GM21737 (cell line): Measurements from ENCODE around the gene FAAP20.

Source experiments
- ATAC-seq: cut with Tn5 transposase; IDR thresholded peaks from one replicate; pipeline ENCODE4 v1.9.1; 2021; ENCODE audit warnings: mild to moderate bottlenecking, moderate library complexity; ENCODE audit not compliant: unreplicated experiment

The FAAP20 gene, protein sequence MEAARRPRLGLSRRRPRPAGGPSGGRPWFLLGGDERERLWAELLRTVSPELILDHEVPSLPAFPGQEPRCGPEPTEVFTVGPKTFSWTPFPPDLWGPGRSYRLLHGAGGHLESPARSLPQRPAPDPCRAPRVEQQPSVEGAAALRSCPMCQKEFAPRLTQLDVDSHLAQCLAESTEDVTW

DNA sequence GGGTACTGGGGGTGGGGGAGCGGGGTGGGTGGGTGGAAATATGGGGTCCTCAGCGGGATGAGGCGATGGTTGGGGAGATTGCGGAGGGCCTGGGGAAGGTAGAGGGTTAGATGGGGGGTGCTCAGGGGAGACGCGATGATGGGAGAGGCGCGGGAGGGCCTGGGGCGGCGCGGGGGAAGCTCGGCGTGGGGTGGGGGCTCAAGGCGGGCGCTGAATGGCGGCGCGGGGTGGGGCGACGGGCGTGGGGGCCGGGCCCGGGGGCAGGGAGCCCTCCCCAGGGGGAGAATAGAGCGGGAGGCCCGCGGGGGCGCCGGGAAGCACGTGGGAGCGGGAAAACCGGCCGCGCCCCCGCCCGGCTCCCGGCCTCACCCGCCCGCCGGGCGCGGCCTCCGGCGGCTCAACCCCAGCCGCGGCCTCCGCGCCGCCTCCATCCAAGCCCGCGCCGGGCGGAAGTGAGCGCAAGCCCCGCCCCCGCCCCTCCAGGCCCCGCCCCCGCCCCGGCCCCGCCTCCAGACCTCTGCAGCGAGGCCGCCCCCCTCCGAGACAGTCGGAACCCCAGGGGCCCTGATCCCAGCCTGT is at the start of gene FAAP20:
Gene FAAP20, minus strand, starts transcription at position 454 of the 579 bp plus-strand sequence. Its CDS starts 23 bp downstream, at position 431.
- peak; percentile 39 for ATAC-seq

DNA sequence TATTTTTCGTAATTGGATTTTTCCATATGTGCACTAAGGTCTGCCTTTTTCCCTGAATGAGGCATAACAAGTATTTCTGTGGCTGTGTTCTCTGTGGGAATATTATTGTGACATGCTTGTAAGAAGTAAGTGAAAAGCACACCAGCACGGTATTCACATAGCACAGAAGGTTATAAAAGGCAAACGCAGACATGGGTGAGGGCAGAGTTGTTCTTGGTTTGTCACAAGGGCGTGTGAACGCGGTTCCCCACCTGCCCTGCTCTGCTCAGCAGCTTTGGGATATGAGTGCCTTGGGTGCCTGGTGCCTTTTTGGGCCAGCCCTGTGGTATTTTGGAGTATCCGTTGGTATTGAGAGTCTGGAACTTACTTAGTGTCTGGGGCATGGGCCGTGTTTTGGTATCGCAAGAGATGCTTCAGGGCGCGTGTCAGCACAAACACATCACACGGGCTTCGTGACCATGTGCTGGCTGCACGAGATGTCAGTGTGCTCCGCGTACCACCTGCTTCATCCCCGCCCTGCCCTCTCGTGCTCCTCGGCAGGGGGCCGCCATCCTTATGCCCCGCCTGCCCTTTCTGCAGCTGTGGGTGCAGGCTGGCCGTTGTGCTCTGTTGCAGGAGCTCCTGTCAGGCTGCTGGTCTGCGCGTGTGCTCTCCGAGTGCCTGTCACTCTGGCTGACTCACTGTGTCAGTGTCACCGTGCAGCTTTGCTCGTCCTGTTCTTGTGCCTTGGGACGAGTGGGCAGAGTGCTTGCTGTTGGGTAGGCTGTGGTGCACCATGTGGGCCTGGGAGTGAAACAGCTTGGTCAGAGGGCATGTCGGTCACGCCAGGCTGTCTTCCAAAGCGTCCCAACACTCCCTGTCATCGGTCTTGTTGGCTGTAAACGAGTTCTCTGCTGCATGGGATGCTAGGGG is 48.5 kb upstream of the FAAP20 start:
- no peak for ATAC-seq

DNA sequence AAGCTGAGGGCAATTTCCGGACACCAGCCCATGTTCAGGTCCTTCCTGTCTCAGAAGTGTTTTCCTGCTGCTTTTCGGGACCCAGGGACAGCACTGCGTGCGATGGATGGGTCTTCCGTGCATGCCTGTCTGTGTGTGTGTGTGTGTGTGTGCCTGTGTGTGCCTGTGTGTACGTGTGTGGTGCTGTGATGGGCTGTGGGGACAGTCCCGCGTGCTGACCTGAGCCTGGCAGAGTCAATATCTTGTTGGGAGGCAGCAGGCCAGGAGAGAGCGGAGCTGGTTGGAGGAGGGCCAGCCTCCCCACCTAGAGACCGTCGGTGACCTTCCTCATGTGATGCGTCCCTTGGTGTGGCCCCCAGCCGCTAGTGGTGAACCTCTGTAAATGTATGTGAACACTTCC is 47.2 kb upstream of the FAAP20 start:
- no peak for ATAC-seq

DNA sequence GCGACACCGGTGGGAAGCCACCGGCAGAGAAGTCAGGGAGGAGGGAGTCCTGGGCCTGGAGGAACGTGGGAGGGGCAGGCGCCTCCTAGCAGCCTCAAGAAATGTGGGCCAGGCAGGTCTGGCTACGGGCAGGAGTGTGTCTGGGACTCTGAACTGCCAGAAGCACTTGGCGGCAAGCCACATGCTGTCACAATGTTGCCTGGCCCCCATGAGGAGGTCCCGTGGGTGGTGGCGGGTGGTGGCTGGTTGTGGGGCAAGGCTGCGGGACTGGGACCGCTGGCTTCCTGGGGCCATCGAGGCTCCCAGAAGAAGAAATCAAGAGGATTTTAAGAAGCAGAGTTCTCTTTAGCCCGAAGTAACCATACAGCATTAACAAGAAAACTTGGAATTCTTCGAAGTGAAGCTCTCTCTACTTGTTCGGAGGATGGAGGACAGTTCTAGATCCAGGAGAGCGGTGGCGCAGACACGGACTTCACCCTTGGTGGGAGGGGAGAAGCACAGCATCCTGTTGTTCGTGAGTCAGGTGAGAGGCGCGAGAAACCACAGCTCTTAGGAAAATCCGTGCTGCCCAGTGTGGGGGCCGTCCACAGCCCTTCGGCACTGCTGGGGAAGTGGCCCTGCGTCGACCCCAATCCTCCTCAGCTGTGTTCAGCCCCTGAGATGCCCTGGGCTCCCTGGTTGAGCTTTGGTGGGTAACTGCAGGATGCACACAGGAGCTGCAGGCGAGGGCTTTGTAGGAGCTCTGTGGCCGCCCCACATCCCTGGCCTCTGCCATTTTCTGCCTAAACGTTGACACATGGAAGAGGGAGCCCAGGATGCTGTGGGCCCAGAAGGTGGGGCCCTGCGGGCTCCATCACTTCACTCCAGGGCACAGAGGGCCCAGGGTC is 45.9 kb upstream of the FAAP20 start:
- no peak for ATAC-seq

DNA sequence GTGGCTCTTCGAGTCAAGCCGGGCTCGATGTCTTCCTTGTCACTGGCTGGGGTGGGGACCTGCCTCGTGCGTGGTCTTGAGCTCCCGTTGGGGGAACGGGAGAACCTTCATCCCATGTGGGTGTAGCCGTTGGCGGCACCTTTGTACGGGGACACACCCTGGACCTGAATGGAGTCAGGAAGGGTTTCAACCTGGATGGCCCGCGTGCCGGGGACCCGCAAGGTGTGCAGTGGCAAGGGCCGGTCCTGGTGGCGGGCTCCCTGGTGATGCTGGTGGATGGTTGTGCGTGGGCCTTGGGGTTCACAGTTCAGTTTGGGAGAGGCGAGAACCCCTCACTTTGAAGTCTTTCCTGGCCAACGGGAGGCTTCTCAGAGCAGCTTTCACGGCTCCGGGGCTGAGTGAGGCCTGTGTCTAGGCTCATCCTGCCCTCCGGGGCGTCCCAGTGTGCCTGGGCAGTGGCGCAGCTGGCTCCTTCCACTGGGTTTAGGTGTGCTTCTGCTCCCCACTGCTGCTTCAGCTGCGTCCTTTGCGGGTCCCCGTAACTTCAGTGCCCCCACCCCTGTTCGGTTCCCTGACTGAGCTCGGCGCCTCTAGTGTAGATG is 44.9 kb upstream of the FAAP20 start:
- no peak for ATAC-seq

DNA sequence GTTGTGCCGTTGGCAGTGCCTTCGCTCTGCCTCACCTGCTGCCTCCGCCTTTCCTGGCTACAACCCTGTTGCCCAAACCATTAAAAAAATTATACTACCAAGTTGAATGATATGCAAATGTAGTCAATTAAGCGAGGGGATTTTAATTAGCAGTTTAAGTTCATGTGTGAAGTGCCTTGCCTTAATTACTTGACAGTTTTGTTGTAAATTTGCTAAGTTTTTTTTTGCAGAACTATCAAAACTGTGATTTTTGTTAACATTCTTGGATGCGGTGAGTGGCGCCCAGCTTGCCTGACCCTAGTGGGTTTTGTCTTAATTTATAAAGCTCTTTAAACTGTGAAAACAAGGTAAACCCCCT is 44.4 kb upstream of the FAAP20 start:
- ATAC-seq: no peak

DNA sequence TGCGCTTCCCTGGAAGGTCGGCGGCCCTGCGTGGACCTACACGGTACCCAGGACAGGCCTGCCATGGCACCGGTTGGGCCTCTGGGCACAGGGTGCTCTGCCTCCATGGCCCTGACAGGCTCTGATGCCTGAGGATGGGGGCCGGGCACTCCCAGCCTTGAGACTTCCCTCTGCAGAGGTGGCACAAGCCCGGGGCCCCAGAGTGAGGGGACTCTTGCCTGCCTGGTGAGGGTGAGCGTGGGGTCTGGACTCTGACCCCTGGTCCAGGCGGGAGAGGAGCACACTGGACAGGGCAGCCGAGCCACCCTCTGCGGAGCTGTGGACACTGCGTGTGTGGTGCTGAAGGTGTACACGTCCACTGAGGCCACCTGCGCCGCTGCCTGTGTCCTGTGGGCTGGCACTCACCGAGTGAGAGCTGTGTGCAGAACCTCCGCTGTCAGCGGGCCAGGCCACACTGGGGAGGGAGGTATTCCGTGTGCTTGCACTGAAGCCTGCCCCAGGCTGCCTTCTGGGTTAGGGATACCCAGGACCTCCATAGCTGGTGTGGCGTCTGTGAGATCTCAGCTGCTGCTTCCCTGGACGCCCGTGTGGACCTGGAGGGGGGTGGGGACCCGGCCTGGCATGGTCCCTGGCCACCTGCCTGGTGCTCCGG is 43.9 kb upstream of the FAAP20 start:
- no peak for ATAC-seq

DNA sequence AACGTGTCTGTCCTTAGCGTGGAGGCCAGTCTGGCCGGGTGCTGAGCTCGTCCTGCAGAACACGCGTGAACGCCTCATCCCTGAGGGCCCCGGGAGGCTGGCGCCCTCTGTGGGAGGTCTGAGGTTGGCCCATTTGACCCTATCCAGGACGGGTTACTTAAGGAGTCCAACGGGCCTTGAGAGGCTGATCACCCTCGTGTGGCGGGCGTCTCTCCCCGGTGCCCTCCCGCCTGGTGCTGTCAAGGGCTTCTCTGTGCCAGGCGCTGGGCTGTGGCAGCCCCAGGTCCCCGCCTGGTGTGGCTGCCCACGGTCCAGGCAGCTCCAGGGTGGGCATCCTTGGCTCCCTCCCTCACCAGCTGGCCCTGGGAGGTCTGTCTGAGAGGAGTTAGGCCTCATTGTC is 43.2 kb upstream of the FAAP20 start:
- ATAC-seq: no peak

DNA sequence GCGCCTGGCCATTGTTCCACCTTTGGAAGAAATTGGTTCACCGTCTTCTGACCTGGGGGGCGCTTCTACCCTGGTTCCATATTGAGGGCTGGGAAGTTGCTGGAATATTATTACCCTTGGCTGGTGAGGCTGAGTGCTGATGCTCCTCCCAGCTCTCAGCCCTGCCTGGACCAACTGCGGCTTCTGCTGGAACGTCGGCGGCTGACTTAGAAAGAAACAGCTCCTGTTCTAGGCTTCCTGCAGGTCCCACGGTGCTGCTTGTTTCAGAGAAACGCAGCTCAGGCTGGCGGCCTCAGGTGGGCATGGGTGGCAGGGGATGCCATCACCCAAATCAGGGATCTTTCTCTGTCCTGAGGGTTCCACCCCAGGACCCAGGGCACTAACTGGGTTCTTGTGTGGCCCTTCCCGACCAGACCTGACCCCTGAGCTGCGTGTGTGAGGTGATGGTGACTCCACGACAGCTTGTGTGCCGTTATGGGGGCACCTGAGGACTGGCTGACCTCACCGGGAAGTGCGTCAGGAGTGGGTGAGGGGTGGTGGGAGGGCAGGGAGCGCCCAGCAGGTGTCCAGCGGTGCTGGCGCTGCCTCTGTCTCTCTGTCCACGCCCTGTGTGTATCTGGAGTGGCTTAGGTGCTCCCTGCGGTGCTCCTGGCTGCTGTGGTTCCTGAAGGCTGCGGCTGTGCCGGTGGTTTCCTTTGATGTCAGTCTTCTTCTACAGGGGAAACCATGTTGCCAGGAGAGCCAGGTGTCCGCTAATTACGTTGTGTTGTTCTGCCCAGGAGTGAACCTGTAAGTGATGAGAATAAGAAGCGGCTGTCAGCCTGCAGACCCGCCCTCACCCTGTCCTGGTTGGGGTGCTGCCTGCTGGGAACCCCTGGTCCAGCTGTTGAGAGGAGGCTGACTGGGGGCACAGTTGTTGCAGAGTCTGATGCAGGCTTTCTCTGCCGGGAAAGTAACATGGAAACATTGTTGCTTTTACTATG is 42.4 kb upstream of the FAAP20 start:
- no peak for ATAC-seq

DNA sequence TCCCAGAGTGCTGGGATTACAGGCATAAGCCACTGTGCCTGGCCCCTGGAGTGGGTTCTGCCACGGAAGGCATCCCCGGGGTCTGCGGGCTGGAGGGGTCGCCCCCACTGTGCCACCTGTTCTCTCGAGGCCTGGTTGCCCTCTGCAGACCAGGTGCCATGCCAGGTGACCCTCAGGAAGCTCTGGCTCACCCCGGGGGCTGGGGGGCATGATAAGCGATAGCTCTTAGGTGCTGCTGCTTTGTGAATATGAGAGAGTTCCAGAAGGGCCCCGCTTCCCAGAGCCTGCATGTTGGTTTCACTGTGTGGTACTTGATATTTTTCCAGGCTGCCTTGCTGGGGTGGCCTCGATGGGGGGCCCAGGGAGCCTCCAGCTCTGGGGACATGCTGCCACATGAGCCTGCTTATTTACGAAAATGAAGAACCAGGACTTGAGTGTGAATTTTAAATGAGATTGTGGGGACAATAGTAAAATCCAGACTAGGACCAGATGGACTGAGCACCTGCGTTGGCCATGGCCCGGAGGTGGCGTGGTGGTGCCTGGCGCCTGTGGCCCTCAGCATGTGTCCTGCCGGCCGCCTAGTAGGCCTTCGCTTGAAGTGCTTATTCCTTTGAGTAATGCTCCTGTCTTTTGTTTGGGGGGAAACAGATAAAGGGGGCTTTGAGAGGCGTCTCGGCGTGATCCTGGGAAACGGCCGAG is 40.9 kb upstream of the FAAP20 start:
- no peak for ATAC-seq

DNA sequence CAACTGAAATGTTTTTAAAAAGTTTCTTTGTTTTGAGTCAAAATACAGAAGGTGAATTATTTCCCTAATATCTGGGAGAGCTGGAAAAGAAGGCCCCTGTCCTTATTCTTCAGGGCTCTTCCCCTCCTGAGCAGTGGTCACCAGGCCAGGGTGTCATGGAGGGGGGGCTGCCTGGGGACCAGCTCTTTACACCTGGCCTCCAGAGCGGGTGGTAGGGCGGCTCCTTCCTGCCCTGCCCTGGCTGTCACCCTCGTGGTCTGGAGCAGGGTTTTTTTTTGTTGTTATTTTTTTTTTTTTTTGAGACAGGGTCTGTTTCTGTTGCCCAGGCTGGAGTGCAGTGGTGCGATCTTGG is 40.2 kb upstream of the FAAP20 start:
- ATAC-seq: no peak

DNA sequence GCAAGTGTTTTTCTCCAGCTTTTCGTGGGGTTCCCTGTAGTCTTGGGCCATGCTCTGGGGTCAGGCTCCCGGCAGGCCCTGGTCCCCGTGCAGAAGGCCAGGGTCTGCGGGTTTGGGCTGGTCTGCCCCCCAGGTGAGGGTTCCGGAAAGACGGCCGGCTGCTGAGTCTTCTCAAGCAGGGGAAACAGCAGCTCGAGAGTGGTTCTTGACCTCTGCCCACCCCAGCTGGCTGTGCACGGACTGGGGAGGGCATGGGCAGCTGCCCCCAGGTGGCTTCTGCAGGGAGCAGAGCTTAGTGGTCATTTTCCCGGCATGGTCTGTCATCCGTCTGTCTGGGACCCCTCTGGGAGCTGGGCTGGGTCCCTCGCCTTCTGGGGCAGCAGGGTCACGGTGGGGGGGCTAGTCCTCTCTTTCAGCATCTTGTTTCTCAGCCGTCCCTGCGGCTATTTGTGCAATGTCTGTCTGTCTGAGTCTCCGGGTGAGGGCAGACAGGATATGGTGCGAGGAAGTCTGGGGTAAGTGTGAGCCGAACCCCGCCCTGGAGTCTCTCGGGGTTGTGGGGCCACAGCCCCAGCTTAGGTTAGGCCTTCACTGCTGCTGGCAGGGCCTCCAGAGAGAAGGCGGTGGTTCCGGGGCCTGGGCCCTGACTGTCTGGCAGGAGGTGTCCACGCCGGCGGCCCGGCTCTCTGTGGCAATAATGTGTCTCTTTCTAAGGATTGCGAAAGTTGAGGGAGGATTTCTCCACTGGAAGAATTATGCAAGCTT is 39.6 kb upstream of the FAAP20 start:
- ATAC-seq: no peak

DNA sequence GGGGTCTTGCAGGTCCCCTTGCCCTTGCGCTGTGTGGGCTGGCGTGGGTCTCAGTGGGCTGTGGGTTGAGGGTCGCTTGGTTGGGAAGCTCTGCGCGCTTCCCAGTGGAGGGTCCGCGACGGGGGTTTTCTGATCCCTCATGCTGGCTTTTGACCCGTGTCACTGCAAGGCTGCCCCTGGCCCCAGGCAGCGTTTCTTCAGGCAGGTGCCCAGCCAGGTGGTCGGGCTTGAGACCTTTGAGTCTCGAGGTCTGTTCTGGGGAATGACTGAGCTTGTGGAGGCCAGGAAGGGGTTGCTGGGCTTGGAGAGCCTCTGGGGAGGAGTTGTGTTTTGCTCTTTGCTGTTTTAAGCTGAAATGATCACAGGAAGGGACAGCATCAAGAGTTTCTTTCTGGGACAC is 38.9 kb upstream of the FAAP20 start:
- no peak for ATAC-seq

DNA sequence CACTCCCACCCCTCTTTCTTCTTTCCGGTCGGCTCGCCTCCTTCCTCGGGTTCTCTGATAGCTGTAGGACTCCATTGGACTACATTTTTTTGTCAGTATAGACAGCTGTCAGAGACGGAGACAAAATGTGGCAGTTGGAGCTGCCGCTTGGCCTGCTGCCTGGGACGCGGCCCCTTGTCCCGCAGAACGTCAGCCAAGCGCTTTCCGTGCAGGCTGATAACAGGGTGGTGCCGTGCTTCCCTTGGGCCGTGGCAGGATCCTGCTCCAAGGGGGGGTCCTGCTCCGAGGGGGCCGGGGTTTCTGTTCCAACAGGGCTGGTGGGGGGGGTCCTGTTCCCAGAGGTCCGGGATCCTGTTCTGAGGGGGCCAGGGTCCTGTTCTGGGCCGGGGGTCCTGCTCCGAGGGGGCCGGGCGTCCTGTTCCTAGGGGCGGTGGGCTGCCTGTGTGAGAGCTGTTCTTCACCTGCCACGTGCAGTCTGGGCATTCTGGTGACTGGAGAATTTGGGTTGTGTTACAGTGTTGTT is 38.4 kb upstream of the FAAP20 start:
- no peak for ATAC-seq

DNA sequence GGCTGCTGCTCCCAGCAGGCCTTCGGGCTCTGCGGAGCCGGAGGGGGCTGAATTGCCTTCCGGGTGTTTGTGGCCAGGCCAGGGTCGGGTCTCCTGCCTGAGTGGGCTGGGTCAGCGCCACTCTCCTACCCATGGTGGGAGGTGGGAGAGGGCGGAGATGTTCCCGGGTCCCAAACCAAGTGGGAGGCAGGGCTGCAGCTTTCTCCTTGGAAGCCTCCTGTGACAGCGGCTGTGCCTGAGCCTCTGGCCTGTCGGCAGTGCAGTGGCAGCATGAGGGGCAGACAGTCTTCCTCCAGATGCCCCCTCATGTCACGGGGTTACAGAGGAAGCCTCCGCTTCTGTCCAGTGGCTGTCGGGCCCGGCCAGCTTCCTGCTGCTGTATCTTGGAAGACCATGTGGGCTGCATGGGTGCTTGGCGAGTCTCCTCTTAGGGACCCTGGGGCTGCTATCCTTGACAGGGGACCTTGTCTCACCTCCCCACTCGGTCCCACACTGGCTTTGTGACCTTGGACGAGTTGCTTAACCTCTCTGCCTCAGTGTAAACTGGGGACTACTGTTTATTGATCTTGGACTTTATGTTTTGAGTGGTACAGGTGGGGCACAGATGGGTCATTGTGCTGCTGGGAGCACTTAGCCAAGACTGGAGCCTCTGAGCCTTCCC is 37.8 kb upstream of the FAAP20 start:
- no peak for ATAC-seq

DNA sequence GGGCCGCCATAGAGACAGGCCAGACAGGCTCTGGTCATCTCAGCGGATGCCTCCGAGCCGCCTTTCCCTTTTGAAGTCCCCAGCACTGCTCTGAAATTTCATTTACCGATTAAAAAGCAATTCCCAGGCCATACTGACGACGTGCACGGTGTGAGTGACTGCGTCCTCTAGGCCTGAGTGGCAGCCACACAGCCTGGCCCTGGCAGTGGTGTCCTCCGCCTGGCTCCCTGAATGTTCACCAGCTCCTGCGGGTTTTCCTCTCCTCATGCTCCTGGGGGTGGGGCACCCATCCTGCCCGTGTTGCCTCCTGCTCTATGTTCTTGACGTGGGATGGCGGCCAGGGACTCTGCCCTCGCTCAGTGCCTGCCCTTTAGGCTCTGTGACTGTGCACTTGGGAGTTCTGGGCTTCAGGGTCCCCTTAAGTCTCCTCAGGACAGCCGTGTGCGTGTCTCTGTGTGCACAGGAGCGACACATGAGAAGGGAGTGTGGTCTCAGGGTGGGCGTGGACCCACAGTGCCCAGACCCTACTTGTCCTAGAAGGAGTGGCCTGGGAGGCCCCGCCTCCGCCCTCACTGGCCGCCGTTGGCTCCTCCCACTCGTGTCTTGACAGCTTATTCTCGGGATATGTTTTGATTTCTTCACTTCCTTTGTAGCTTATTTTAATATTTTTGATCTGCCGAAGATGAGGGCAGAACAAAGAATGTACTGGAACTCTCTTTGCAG is 37.1 kb upstream of the FAAP20 start:
- ATAC-seq: no peak
